Measurements from ENCODE around the gene DBR1. TPM values are rescaled to one million over a fixed set of nuclear protein-coding genes. Genes with fewer than 3 reads are reported as not detected.

DBR1 gene
- total and polyA plus RNA-seq, 9 of the 15 experiments (the other 6 are each of a cell fraction or from before 2014, with no cell fraction given): 2.7 to 14.1 (median 10.9) TPM

DNA sequence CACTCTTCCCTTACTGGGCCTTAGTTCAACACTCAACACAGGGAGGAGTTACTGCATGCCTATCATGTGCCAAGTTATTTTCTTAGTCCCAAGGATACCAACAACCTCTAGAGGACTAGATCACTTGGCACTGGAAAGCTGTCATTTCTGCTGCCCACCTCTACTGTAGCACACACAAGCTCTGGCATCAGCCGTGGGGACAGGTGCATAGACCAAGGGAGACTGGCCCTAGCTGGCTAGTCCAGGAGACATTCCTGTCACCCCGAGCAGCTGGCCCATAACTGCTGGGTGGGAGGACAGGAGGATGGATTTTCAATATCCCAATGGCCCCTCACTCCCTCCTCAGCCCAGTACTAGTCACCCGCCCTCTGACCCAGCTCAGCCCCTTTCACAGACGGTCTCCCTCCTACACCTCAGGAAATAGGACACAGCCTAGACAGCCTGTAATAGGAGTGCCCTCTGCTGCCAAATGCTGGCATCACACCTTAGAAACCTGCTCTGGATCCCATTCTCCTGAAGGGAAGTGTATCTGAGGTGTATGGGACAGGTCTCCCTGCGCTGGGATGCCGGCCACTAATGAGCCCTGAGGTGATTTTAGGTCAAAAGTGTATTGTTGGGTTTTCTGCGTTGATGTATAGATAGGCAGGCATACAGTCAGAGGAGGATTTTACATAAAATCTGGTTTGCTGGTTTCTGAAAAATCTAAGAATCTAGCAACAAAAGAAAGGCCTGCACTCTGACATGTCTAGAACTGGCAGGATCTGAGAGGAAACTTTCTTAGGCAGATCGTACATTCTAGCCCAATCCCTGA is 55.9 kb downstream of the DBR1 start:
- Histone ChIP-seq H3K9me1 (ENCODE audit: control insufficient read depth, insufficient read depth, low read length) (peaks cover 2% of the 10 kb centered on the region), H3K27ac (ENCODE audit: extremely low read depth, low read depth, low read length) (no peak overlapping the region), H3K9me3 (replicated peaks; ENCODE audit: control insufficient read depth, insufficient read depth, low read depth, low read length) (no peaks in the 10 kb centered on the region), H3K79me2 (ENCODE audit: control insufficient read depth, insufficient read depth, low read length) (no peaks in the 10 kb centered on the region), H3K4me3 (no peak overlapping the region), H3K27me3 (ENCODE audit: control insufficient read depth in 2 of 2, insufficient read depth in 2 of 2, low read length in 2 of 2) (no peaks in the 10 kb centered on the region), H3K4me2 (ENCODE audit: insufficient read depth, low read length) (no peak overlapping the region), H2AFZ (ENCODE audit: low read depth, low read length) (no peak overlapping the region), H3K9ac (ENCODE audit: insufficient read depth in 1 of 2, low read depth in 2 of 2, low read length in 2 of 2) (no peak overlapping the region), H3K4me1 (replicated peaks in 1 of 2; ENCODE audit: control insufficient read depth in 2 of 2, insufficient read depth in 2 of 2, low read length in 2 of 2) (peaks cover 5 to 14% of the 10 kb centered on the region in 2 experiments; a peak in 4 of 5 replicates), H4K20me1 (replicated peaks; ENCODE audit: control insufficient read depth, insufficient read depth, low read length) (no peaks in the 10 kb centered on the region), H3K36me3 (ENCODE audit: control insufficient read depth, insufficient read depth, low read length) (no peaks in the 10 kb centered on the region)
- FAIRE-seq (peak; percentile 90), ATAC-seq (peak; percentile 77), DNase-seq (ENCODE audit: extremely low read depth in 1 of 4, low spot score in 3 of 4) (peak; percentile 30 to 60 (median 42))
- BruUV-seq (replicated peaks): no TSS peak
- in situ Hi-C loops (cut with MboI) (no loop called here), intact Hi-C loops (cut with micrococcal nuclease) (loop anchor here (1.0 kb wide), 1 partner anchor 51 kb away; no protein-coding TSS in a partner anchor)
- WGBS (ENCODE audit: insufficient coverage, low coverage, missing lambda C conversion rate): 11% methylated on average over 8 of the region's 8 CpGs
- peak; percentile 71 to 81 for TF ChIP-seq RAD21 (CRISPR knock-in tag; conservative IDR thresholded peaks at IDR 0.05 in 1 of 2, IDR thresholded peaks at IDR 0.05 in 1 of 2)
- peak; percentile 63 to 76 (median 67) for TF ChIP-seq CTCF (IDR thresholded peaks at IDR 0.05 in 2 of 3, conservative IDR thresholded peaks at IDR 0.05 in 1 of 3; ENCODE audit: insufficient read depth in 2 of 3, low read depth in 1 of 3, low read length in 3 of 3)
- TF ChIP-seq BCL6 (CRISPR knock-in tag; IDR thresholded peaks at IDR 0.05): no peak
- TF ChIP-seq, protein P1, sequence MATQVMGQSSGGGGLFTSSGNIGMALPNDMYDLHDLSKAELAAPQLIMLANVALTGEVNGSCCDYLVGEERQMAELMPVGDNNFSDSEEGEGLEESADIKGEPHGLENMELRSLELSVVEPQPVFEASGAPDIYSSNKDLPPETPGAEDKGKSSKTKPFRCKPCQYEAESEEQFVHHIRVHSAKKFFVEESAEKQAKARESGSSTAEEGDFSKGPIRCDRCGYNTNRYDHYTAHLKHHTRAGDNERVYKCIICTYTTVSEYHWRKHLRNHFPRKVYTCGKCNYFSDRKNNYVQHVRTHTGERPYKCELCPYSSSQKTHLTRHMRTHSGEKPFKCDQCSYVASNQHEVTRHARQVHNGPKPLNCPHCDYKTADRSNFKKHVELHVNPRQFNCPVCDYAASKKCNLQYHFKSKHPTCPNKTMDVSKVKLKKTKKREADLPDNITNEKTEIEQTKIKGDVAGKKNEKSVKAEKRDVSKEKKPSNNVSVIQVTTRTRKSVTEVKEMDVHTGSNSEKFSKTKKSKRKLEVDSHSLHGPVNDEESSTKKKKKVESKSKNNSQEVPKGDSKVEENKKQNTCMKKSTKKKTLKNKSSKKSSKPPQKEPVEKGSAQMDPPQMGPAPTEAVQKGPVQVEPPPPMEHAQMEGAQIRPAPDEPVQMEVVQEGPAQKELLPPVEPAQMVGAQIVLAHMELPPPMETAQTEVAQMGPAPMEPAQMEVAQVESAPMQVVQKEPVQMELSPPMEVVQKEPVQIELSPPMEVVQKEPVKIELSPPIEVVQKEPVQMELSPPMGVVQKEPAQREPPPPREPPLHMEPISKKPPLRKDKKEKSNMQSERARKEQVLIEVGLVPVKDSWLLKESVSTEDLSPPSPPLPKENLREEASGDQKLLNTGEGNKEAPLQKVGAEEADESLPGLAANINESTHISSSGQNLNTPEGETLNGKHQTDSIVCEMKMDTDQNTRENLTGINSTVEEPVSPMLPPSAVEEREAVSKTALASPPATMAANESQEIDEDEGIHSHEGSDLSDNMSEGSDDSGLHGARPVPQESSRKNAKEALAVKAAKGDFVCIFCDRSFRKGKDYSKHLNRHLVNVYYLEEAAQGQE (IDR thresholded peaks at IDR 0.05; ENCODE audit: borderline replicate concordance): peak; percentile 45; the same call in 1 of the 2 replicates
- TF ChIP-seq, protein P1 (CRISPR knock-in tag; IDR thresholded peaks at IDR 0.05; ENCODE audit: low read depth): no peak
- no peak for TF ChIP-seq ZNF561 (CRISPR knock-in tag; conservative IDR thresholded peaks at IDR 0.05)
- TF ChIP-seq SPI1 (IDR thresholded peaks at IDR 0.05; ENCODE audit: borderline replicate concordance, low read depth, low read length): 0 out of 2 replicates have a peak, but pooled peaks have one; percentile 12
- TF ChIP-seq SMC3 (conservative IDR thresholded peaks at IDR 0.05; ENCODE audit: insufficient read depth, low read depth, low read length): 0 out of 2 replicates have a peak, but pooled peaks have one; percentile 3
- no peak for TF ChIP-seq CCAR2 (IDR thresholded peaks at IDR 0.05; ENCODE audit: low read depth, low read length)
- CTCF ChIA-PET (ENCODE audit: low intra/inter-chr PET ratio): interaction anchor here (0.5 to 3.3 kb wide), 2 partner anchors 33 to 50 kb away, joined by 3 to 20 read pairs; no protein-coding TSS in a partner anchor
- POLR2A ChIA-PET: no interaction called here

All from K562 (cell line).